Stimulated activated CD4-positive, alpha-beta T cell treated with anti-CD3 and anti-CD28 coated beads, Interleukin-2, amount 100 ng/mL, for 4 hours (primary cell): ENCODE measurements around the gene SHKBP1.
A peak's percentile ranks its signal among the peaks of the same experiment; 100 is the strongest.
"Not testable (repeated sequence)": the region's sequence is repeated elsewhere in the genome, so short reads cannot be mapped to it uniquely, and the experiment has no call there.

Source experiments
- DNase-seq: peaks from one replicate; pipeline ENCODE4 v3.0.0-alpha.2; 2020; ENCODE audit warnings: low read depth

The SHKBP1 gene

DNA sequence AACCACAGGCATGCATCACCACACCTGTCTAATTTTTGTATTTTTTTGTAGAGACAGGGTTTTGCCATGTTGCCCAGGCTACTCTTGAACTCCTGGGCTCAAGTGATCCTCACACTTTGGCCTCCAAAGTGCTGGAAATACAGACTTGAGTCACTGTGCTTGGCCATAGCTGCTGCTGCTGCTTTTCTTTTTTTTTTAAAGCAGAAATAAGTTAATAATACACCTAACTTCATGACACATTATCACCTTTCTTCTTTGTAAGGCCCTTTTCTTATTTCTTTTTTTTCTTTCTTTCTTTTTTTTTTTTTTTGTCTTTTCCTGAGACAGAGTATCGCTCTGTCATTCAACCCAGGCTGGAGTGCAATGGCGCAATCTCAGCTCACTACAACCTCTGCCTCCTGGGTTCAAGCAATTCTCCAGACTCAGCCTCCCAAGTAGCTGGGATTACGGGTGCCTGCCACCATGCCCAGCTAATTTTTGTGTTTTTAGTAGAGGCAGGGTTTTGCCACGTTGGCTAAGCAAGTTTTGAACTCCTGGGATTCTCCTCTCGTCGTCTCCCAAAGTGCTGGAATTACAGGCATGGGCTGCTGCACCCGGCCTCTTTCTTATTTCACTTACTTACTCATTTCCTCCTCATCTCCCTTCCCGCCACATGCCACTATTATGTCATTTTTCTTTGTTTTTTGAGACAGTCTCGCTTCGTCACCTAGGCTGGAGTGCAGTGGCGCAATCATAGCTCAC lies 8.7 kb downstream of the SHKBP1 start:
- no peak for DNase-seq

DNA sequence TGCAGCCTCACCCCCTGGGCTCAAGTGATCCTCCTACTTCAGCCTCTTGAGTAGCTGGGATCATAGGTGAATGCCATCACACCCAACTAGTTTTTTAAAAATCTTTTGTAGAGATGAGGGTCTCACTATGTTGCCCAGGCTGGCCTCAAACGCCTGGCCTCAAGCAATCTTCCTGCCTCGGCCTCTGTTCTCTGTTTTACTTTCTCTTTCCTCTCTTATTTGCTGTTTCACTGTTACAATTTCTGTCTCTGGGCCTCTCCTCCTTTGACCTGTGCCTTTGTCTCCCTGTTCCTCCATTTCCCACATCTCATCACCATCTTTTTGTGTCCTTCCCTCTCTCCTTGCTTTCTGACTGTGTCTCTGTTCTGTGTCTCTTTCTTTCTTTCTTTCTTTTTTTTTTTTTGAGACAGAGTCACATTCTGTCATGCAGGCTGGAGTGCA lies 9.3 kb downstream of the SHKBP1 start:
- no peak for DNase-seq

DNA sequence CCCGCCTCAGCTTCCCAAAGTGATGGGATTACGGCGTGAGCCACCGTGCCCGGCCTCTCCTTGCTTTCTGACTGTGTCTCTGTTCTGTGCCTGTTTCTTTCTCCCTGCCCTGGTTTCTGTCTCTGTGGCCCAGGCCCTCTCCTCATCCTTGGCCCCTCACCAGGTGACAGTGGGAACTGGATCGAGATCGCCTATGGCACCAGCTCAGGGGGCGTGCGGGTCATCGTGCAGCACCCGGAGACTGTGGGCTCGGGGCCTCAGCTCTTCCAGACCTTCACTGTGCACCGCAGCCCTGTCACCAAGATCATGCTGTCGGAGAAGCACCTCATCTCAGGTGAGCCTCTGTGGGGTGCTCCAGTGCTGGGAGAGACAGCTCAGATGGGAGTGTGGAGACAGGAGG lies 9.9 kb downstream of the SHKBP1 start:
- DNase-seq = no peak

DNA sequence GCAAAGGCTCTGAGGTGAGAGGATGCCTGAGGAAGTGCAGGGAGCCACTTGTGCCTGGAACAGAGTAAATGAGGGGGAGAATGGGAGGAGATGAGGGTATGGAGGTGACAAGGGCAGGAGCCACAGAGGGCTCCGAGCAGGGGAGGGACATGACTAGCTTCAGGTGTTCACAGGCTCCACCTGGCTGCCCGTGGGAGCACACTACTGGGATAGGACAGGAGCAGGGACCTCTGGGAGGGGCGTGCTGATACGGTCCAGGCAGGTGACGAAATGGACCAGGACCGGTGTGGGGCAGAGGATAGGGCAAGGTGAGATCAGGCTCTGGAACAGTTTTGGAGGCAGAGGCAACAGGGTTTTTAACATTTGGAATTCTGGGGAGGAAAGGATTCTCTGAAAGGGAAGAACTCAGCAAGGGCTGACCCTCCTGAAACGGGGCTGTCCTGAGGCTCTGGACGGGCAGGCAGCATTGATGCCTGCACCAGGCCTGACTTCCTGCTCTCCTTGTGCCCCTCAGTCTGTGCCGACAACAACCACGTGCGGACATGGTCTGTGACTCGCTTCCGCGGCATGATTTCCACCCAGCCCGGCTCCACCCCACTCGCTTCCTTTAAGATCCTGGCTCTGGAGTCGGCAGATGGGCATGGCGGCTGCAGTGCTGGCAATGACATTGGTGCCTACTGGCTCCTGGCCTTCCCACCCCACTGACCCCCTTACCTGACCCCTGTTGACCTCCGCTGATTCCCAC lies 11.6 kb downstream of the SHKBP1 start:
- DNase-seq = no peak

DNA sequence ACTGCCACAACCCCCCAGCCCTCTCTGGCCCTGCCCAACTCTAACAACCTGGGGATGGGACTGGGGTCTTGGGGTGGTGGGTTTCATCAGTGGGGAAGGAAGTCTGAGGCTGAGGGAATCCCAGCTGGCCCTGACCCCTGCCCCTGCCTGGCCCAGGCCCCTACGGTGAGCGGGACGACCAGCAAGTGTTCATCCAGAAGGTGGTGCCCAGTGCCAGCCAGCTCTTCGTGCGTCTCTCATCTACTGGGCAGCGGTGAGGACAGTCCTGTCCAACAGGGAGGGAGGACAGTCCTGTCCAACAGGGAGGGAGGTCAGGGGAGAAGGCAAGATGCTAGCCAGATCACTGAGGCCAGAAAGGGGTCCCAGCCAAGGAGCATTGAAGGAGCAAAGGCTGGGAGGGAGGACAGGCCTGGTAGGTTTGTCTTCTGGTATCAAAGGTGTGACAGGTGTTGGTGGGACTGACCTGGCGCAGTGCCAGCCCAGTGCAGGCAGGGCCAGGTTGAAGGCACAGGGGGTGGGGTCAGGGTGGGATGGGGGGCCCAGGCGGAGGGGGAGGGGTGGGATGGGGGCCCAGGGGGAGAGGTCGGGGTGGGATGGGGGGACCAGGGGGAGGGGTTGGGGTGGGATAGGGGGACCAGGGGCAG lies 12.4 kb downstream of the SHKBP1 start:
- DNase-seq = no peak

DNA sequence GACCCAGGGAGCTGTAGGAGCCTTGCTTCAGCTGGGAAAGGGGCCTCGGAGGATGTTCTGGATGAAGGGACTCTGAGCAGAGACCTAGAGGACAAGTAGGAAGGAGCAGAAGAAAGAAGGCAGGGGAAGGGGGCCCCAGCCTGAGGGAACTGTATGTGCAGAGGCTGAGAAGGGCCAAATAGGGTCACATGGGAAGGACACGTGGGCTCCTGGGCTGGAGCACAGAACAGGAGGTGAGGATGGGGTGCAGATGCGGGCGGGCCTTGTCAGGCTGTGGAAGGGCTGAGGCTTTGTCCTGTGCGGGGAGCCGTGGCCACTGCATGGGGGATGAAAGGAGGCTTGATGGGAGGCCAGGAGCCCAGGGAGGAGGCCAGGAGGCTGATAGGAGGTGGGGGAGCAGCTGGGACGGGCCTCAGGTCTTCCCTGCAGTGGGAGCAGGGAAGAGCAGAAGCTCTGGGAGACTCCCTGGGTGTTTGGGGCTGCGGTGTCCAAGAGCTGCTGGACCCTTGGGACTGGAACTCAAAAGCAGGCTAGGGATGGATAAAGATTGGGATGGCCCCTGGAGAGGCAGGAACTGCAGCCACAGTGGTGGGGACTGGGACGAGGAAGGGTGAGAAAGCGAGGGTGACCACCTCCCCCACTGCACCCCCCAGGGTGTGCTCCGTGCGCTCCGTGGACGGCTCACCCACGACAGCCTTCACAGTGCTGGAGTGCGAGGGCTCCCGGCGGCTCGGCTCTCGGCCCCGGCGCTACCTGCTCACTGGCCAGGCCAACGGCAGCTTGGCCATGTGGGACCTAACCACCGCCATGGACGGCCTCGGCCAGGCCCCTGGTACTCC lies 13.1 kb downstream of the SHKBP1 start:
- no peak for DNase-seq

DNA sequence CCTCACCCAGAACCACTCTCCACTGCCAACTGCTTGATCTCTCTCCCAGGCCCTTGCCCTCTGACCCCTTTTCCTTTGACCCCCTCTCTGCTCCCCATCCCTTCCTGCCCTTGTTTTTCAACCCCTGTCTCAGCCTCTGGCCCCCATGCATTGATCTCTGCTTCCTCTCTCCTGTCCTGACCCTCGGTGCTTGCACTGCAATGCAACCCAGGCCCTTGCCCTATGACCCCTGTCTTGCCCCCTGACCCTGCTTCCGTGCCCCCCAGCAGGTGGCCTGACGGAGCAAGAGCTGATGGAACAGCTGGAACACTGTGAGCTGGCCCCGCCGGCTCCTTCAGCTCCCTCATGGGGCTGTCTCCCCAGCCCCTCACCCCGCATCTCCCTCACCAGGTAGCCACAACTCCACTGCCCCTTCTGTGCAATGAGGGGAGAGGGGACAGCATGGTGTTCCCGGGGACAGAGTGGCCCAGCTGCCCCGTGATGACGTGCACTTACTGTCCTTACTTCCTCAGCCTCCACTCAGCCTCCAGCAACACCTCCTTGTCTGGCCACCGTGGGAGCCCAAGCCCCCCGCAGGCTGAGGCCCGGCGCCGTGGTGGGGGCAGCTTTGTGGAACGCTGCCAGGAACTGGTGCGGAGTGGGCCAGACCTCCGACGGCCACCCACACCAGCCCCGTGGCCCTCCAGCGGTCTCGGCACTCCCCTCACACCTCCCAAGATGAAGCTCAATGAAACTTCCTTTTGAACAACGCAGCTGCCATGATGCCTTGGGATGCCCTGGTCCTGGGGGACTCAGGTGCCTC lies 14.0 kb downstream of the SHKBP1 start:
- DNase-seq = no peak

DNA sequence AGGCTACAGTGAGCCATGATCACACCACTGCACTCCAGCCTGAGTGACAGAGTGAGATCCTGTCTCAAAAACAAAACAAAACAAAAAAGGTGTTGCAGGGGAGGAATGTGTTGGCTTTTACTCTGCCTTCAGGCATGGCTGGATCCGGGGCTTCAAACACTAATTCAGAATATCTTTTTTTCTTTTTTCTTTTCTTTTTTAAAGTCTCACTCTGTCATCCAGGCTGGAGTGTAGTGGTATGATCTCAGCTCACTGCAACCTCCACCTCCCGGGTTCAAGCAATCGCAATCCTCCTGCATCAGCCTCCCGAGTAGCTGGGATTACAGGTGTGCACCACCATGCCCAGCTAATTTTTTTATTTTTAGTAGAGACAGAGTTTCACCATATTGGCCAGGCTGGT lies 15.1 kb downstream of the SHKBP1 start:
- DNase-seq = not testable (repeated sequence)

DNA sequence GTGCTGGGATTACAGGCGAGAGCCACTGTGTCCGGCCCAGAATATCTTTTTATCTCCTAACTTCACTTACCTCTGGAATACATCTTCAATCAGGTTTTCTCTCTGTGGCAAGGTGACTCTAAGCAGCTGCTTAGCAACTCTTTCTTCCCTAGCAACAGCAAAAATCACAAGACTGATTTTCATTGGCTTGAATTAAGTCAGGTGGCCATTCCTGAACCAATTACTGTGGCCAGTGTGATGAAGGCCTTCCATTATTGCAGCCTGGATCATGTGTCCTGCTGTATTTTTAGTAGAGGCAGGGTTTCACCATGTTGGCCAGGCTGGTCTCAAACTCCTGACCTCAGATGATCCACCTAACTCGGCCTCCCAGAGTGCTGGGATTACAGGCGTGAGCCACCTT lies 15.5 kb downstream of the SHKBP1 start:
- DNase-seq = no peak

DNA sequence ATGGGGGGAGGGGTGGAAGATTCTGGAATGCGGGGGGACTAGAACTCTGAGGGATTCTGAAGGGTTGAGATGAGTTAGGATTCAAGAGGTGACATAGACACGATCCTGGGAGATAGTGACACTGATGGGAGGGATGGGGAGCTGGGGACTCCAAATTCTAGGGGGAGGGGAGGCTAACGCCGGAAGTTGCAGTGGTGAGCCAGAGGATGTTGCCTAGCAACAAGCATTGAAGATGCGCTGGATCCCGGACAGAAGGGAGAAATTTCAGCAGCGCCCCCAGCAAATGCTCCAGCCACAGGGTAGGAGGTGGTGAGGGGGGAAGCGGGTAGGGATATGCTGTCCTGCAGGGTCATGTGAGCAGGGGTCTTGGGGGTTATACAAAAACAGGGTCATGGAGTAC lies 17.6 kb downstream of the SHKBP1 start:
- no peak for DNase-seq

DNA sequence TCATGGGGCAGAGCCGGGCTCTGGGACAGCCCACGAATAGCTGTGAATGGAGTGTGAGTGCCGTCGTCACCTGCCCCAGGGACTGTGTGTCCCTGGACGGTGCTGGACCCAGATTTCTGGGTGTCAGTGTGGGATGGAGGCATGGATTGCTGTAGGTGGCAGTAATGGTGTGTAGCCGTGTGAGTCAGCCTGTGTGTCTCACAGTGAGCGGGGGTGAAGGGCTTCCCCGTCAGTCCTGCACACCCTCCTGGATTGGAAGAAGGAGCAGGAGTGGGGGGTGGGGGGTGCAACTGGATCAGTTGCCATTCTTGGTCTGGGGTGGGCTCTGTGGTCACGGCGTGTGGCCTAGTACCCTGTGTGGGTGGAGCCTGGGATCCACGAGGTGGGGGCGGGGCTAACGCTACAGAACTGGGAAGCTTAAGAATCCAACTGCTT lies 18.0 kb downstream of the SHKBP1 start:
- no peak for DNase-seq

DNA sequence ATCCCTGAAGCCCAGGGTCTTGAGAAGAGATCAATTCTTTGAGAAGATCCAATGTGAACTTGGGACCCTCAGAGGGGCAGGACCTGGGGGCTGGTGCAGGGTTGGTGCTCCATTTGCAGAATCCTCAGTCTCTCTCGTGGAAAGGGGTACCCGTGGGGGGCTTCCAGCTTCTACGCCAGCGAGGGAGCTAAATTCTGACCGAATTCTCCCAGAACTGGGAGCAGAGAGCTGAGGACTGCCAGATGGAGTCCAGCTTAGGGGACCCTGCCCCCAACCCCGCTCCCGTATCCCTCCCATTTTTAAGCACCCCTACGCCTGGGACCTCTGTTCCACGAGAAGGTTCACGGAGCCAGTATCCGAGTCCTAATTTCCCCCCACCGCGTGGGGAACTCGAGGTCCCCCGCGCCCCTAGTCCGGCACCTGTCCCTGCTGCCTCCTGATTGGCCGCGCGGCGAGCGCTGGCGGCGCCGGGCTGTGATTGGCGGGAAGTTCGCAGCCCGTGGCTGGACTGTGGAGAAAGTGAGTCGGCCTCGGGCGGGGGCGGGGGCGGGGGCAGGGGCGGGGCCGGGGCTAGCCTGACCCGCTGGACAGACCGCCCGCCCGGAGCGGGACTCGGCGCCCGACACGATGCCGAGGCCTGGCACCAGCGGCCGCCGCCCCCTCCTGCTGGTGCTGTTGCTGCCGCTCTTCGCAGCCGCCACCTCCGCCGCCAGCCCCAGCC lies 20.1 kb downstream of the SHKBP1 start:
- no peak for DNase-seq

DNA sequence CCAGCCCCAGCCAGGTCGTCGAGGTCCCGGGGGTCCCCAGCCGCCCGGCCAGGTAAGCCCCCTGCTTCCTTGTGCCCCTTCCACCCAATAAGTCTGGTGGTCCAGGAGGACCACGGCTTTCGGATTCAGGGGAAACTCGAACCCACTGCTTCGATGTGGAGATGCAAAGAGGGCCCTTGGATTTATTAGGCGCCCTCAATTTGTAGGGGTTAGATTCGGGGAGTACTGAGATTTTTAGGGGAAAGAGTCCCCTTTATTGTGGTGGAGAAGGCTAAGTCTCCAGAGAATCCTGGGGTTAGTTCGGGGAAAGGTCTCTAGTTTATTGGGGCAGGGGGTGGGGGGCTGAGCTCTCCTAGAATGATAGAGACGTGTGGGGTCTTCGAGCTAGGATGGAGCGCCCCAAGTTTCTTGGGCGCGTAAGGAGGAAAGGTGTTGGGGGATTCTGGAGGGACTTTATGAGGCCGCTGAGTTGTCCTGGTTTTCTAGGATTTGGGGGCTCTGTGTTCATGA lies 20.7 kb downstream of the SHKBP1 start:
- no peak for DNase-seq

DNA sequence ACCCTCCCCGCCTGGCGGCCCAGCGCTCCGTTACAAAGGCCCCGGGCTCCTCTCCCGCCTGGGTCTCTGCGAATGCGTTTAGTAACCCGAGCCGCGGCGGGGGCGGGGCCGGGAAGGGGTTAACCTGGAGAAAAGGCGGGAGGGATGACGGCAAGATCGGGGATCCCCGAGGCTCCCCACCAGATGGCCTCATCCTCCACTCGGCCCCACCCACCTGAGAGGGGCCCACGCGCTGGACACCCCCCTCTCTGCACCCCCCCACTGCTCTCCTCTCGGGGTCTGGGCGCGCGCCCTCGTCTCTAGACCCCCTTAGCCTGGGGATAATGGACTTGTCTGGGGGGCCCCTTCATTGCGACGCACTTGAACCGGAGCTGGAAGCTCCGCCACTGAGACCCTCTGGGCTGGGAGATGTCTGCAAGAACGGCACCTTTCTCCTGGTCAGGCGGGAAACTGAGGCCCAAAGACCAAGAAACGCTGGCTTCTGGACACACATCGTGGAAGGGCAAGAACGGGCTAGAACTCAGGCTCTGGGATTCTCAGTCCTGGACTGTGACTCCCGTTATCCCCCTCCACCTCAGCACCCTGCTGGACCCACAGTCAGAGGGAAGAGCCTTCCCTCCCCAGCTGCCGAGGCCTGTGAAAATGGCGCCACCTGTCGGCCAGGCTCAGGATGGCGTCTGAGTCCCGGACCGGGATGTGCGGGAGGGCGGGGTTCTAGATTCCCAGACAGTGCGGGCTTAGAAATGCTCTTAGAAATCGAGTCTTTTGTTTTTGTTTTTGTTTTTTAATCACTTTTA lies 21.6 kb downstream of the SHKBP1 start:
- DNase-seq = peak; percentile 68

DNA sequence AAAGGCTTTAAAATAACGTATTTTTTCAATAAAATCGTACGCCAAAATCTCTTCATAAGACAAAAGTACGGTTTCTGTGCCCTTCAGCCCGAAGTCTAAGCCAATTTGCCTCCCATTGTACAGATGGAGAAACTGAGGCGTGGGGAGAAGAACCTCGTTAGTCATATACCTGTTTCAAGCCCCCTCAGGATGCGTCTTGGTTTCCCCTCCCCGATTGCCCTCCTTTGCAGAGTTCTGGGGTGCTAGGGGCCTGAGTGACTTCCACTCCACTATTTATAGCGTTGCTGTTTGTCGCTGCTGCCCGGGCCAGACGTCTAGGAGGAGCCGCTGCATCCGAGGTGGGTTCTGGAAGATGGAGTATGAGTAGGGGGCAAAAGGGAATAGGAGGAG lies 22.2 kb downstream of the SHKBP1 start:
- no peak for DNase-seq

DNA sequence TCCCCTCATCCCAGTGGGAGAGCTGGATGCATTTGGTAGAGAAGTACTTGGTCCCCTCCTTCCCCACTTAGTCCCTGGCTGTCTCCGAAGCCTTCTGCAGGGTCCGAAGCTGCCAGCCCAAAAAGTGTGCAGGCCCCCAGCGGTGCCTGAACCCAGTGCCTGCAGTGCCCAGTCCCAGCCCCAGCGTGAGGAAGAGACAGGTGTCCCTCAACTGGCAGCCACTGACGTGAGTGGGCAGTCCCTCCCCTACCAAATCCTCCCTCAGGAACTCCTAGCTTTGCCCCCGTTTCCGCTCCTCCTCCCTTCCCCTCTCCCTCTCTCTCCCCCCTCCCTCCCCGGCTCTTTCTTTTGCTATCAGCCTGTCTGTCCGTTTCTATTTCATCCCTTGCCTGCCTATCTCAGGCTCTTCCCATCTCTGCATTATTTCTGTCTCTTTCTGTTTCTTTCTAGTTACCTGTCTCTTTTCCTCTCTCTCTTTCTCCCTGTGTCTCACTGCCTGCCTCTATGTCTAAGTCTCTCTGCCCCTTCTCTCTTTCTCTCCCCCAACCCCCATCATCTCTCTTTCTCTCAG lies 22.7 kb downstream of the SHKBP1 start:
- DNase-seq = no peak

DNA sequence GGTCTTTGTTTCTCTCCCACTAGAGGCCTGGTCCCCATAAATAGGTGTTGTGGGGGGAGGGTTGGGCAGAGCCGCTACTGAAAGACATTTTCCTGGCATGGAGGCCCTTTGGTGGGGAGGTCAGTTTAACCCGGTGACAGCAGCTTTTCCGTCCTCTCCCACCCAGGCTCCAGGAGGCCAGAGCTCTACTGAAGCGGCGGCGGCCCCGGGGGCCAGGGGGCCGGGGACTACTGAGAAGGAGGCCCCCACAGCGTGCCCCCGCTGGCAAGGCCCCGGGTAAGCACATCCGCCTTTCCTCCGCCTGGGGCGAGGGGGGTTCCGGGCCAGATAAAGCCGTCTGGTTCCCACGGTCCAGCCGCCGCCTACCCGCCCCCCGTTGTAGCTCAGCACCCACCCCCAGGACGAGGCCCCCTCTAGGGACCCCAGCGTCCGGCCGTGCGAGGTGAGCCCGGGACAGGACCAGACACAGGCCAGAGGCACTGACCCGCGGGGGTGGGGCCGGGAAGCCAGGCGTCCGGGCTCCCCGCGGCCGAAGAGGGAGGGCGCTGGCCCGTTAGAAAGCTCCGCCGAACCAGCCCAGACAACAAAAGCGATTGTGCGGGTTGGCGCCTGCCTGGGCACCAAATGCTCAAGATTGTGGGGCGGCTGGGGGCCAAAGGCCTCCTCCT lies 23.4 kb downstream of the SHKBP1 start:
- DNase-seq = no peak

DNA sequence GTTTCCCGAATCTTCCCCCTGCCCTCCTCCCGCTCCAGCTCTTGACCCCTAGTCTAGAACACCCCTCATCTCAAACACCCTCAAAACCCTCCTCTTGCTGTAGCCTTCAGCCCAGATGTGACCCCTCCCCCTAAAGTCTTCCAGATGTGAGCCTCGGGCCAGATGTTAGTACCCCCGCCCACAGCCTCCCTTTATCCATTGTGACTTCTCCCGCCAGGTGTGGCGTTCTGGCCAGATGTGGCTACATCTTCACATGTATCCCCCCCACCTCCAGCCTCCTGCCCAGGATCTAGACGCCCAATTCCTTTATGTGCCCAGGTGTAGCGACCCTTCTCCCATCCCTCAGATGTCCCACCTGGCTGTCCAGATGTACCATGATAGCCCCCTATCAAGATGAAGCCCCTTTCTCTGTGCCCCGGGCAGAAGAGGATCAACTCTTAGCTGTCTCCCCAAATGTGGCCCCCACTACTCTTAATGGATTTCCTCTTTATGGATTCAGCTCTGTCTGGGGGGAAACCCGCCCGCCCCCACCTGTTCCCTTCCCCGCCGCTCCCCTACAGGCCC lies 24.0 kb downstream of the SHKBP1 start:
- no peak for DNase-seq
